Parathyroid adenoma (tissue), 2 donors: ENCODE data around the gene CDC14C.

Source experiments
- H2AFZ ChIP-seq: fragments of 300-600 bp; sonication (generic); one replicate; pipeline ENCODE4 v1.7.0; 2017; ENCODE audit warnings: antibody characterized with exemption, mild to moderate bottlenecking
- H3K27ac ChIP-seq: fragments of 300-600 bp; sonication (generic); one replicate; pipeline ENCODE4 v1.7.0; 2017
- H3K27me3 ChIP-seq: fragments of 300-600 bp; sonication (generic); one replicate; pipeline ENCODE4 v1.7.0; 2017; ENCODE audit warnings: low read length; ENCODE audit not compliant: control insufficient read depth, insufficient read depth
- H3K36me3 ChIP-seq: fragments of 300-600 bp; sonication (generic); one replicate; pipeline ENCODE4 v1.7.0; 2017; ENCODE audit warnings: low read length; ENCODE audit not compliant: control insufficient read depth, insufficient read depth
- H3K4me1 ChIP-seq: fragments of 300-600 bp; sonication (generic); one replicate; pipeline ENCODE4 v1.7.0; 2017; ENCODE audit warnings: control low read depth
- H3K4me2 ChIP-seq: fragments of 300-600 bp; sonication (generic); one replicate; pipeline ENCODE4 v1.7.0; 2017; ENCODE audit warnings: low read length
- H3K4me3 ChIP-seq: fragments of 300-600 bp; sonication (generic); one replicate; pipeline ENCODE4 v1.7.0; 2017; ENCODE audit warnings: low read depth, low read length
- H3K79me2 ChIP-seq: fragments of 300-600 bp; sonication (generic); one replicate; pipeline ENCODE4 v1.7.0; 2017; ENCODE audit warnings: control low read depth
- H3K9ac ChIP-seq: fragments of 300-600 bp; sonication (generic); one replicate; pipeline ENCODE4 v1.7.0; 2017; ENCODE audit warnings: mild to moderate bottlenecking
- H3K9me3 ChIP-seq: fragments of 300-600 bp; sonication (generic); one replicate; pipeline ENCODE4 v1.7.0; 2017; ENCODE audit warnings: low read length; ENCODE audit not compliant: control insufficient read depth
- CTCF ChIP-seq: fragments of 300-600 bp; sonication (generic); IDR thresholded peaks from one replicate; pipeline ENCODE4 v1.7.0; 2017; ENCODE audit warnings: antibody characterized with exemption, mild to moderate bottlenecking
- donor health status: primary hyperparathyroidism.

Gene CDC14C

GRCh38 chr7:48964074-48964473 is 39.7 kb downstream of the CDC14C start:
- no peak for TF ChIP-seq CTCF
- Histone ChIP-seq H3K27ac (no peak overlapping the region), H3K36me3 (no peaks in the 10 kb centered on the region), H2AFZ (no peak overlapping the region), H3K4me2 (peak overlapping the region; percentile 29), H3K4me3 (no peak overlapping the region), H3K27me3 (no peaks in the 10 kb centered on the region), H3K4me1 (no peaks in the 10 kb centered on the region), H3K9me3 (no peaks in the 10 kb centered on the region), H3K9ac (no peak overlapping the region), H3K79me2 (no peaks in the 10 kb centered on the region)

- Histone ChIP-seq H3K9ac (no peak overlapping the region), H3K9me3 (no peaks in the 10 kb centered on the region), H3K27ac (no peak overlapping the region), H3K79me2 (no peaks in the 10 kb centered on the region), H3K27me3 (no peaks in the 10 kb centered on the region), H3K4me1 (no peaks in the 10 kb centered on the region), H3K4me2 (no peak overlapping the region), H2AFZ (no peak overlapping the region), H3K36me3 (no peaks in the 10 kb centered on the region), H3K4me3 (no peak overlapping the region)
- TF ChIP-seq CTCF: no peak
Measured at GRCh38 chr7:48971173-48971572, 46.8 kb downstream of the CDC14C start.

- Histone ChIP-seq H3K36me3 (no peaks in the 10 kb centered on the region), H3K27me3 (no peaks in the 10 kb centered on the region), H3K4me2 (no peak overlapping the region), H3K9ac (no peak overlapping the region), H3K79me2 (no peaks in the 10 kb centered on the region), H2AFZ (no peak overlapping the region), H3K27ac (no peak overlapping the region), H3K9me3 (no peaks in the 10 kb centered on the region), H3K4me1 (no peaks in the 10 kb centered on the region), H3K4me3 (no peak overlapping the region)
- no peak for TF ChIP-seq CTCF
Measured at GRCh38 chr7:48976253-48976652, 51.9 kb downstream of the CDC14C start.

GRCh38 chr7:48976850-48977249 is 52.5 kb downstream of the CDC14C start:
- Histone ChIP-seq H3K27ac (no peak overlapping the region), H2AFZ (no peak overlapping the region), H3K36me3 (no peaks in the 10 kb centered on the region), H3K27me3 (no peaks in the 10 kb centered on the region), H3K4me2 (no peak overlapping the region), H3K9me3 (no peaks in the 10 kb centered on the region), H3K4me1 (no peaks in the 10 kb centered on the region), H3K4me3 (no peak overlapping the region), H3K79me2 (no peaks in the 10 kb centered on the region), H3K9ac (no peak overlapping the region)
- TF ChIP-seq CTCF: no peak
